DMS114 treated with DMSO at 0.1 percent for 48 hours (cell line): Measurements from ENCODE around the gene GALNTL6.
"Not testable (repeated sequence)": the region's sequence is repeated elsewhere in the genome, so short reads cannot be mapped to it uniquely, and the experiment has no call there.

Source experiments
- DNase-seq: peaks from one replicate; lab custom pipeline; 2025; ENCODE audit not compliant: unreplicated experiment; lab: John Stamatoyannopoulos, UW

GALNTL6 gene

DNA sequence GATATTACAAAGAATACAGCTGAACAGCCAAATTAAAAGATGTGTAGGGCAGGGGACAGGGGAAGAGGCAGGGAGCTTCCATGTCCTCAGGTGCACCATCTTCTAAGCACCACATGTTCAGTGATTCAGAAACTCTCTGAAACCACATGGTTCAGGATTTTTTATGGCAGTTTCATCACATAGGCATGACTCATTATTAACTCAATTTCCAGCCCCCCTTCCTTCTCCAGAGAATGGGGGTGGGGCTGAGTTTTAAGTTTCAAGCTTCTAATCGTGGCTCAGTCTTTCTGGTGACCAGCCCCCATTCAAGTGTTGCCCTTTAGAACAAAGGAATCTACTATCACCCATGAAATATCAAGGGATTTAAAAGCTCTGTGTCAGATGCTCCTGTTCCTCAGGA, 1037.6 kb downstream of the GALNTL6 start:
- DNase-seq: no peak

DNA sequence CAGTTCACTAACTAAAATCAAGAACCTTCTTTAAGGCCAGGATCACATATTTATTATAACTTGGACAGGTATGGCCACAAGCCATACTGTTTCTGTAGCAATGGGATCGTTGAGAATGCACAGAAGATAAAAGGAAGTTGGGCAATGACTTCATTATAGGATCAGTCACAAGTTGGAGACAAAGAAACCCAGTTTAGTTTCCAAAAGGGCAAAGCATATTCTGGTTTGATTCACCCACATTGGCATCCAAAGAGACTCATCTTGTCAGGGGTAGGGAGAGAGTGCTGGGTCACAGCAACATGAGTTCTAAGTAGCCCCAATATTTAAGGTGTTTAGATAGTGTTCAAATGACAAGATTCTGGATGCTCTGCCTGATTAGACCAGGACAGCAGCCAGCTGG, 1038.3 kb downstream of the GALNTL6 start:
- DNase-seq: no peak

DNA sequence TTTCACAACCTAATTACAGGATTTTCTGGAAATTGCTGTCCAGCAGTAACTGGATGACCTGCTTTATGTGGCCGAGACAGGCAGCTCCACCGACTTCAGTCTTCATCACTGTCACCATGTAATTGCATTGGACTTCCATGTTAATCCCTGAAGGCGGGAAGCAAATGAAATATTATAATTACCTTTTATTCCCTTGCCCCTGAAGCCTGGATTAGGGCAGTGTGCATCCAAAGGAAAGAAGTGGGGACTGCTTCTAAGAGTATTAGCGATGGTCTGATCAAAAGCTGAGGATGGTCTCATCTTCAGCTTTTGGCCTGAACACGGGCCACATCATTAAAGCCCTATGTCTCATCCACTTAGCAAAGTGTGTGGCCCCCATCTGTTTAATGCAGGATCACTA, 1043.8 kb downstream of the GALNTL6 start:
- DNase-seq: no peak

DNA sequence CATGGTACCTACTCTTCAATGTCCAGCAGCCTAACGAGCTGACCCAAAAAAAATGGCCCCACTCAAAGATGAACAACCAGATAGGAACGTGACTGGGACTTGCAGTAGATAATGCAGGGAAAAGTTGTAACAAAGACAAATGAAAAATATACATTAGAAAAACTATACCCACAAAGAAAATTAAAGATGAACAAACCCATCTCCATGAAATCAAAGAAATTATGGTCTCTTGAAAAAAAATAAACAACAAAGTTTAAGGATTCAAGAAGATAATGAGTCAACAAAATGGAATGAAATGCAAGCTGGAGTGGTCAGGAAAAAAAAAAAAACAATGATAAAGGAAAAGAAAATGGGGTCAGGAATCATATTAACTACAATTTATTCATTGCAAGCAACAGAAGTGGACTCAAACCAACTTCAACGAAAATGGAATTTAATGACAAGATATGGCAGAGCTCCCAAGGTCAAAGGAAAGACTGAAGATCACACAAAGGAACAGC, 1045.6 kb downstream of the GALNTL6 start:
- DNase-seq: no peak

DNA sequence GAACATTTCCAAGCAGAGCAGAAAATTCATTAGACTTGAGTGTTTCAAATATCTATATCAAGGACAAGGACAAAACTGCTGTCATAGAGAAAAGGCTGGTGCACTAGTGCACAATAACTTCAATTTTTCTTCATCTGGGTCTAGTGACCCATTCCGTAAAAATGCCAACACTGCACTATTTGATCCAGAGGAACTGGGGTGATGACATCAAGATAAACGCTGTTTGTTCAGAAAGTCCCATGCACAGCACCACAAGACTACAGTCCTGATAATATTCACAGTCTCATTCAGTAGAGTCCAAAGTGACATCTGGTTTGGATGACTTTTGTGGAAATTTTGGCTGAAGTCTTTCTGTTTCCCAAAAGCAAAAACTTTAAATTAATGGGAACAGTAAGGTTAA, 1051.9 kb downstream of the GALNTL6 start:
- DNase-seq: no peak

DNA sequence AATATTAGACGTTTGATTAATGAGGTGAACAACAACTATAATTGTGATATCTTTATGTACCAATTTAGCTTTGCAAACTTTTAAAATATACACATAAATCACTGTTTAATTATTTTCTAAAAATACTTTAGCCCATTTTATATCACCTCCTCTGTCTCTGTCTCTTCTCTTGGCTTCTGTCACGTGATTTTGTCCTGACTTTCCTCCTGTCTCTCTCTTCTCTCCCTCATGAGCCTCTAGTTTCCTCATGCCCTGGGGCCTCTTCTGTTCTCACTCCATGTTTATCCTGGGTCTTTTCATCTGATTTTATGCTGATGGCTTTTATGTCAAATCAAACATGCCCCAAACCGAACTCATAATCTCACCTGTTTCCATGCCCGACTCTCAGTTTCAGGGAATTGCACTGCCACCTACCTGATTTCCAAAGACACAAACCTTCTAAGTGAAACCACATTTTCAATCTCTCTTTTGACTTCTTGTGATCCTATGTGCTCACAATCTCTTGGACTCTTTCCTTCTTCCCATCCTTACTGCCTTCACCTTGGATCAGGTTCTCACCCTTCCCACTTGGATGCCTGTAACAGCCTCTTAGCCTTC, 1052.4 kb downstream of the GALNTL6 start:
- DNase-seq: no peak

DNA sequence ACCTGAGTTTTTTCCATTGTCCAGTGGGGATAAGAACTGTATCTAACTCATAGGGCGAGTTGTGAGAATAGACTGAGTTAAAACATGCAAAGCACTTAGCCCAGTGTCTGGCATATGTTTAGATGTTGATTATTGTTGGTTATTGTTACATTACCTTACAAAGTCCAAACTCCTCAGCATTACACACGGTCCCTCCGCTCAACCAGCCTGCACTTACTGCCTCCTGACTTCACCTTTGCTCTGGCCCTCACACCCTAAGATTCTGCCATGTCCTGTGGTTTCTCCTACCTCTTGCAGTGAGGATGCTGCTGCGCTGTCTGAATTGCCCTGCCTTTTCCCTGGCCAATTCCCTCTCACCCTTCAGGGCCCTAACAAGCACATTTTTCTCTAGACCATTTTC, 1053.2 kb downstream of the GALNTL6 start:
- no peak for DNase-seq

DNA sequence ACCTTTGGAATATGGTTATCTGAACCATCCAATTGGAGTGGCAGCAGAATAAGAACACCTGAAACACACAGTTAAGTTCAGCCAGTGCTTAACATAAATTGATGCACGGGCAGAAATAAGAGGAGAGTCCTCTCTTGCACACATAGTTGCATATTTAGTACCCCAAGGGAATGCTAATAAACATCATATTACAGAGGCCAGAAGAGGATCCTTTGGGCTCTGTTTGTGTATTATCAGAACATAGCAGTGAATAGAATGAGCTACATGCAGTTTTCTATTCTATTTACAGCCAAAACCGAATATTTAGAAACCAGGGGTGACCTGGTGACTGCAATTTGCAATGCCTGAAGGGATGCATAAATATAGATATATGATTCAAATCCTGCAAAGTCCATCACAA, 1054.6 kb downstream of the GALNTL6 start:
- no peak for DNase-seq

DNA sequence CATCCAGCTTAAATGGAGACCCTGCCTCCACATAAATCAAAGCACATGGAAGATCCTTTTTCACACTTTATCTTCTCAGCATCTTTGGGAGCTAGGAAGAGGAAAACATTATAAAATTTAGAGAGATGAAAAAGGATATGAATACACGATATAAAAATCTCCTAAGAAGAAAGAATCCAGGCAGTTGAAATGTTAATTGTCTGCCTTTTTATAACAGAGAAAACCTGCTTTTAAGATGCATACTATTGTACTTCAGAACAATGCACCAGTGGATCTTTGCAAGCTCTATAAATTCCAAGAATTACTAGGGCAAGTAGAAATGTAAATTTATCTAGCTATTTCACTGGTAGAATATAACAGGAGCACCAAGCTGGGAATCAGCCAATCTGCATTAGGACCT, 1055.1 kb downstream of the GALNTL6 start:
- no peak for DNase-seq

DNA sequence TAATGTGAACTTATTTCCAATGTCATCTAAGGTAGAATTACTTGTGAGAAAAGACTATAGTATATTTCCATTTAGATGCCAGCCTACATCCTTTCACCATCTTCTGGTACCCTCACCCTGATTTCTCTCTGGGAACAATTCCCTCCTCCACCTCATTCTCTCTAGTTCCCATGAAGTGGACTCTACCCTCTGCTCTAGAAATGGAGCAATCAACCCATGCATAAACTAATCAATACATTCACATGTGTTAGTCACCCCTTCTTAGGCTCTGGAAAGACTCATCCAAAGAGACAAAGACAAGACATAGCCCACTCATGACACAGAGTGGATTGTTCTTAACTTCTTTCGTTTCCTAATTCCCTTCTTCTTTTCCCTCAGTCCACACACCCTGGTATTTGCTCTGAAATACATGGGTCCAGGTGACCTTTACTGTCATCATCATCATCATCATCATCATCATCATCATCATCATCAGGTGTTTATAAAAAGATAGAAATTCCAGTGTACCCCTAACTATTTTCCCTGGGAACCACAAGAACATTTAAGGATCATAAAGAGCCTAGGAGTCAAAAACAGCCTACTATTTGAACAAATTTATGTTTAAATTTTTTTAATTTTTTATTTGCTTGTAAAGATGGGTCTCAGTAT, 1056.5 kb downstream of the GALNTL6 start:
- no peak for DNase-seq

DNA sequence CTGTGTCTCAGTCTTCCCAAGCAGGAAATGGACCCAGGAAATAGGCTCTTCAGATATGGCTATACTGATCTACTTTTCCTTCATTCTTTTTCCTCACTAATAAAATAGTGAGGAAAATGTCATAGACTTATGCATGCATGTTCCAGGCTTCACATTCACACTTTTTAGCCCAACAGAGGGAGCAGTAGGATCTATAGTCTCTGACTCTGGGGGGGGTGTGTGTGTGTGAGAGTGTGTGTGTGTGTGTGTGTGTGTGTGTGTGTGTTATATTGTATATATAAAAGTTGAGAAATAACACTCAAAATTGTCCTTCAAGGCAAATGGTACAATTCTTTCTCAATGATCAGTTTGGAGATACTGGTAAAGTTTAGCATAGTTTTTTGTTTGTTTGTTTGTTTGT, 1058.2 kb downstream of the GALNTL6 start:
- DNase-seq: no peak

DNA sequence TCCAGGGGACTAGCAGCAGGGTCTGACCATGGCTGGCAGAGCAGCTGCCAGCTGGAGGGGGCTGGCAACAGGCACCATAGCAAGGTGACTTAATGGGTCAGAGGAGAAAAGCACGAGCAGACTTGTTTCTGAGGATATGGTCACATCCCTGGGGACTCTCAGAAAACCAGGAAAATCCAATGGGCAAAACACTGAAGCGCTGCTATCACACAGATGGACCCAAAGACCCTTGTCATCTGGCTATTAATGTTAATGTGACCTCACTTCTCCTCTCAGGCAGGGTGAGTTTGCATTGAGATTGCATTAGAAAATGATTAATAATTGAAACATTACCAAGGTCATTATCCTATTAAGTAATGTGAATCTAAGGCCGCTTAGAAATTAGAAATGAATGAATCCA, 1061.7 kb downstream of the GALNTL6 start:
- DNase-seq: no peak

DNA sequence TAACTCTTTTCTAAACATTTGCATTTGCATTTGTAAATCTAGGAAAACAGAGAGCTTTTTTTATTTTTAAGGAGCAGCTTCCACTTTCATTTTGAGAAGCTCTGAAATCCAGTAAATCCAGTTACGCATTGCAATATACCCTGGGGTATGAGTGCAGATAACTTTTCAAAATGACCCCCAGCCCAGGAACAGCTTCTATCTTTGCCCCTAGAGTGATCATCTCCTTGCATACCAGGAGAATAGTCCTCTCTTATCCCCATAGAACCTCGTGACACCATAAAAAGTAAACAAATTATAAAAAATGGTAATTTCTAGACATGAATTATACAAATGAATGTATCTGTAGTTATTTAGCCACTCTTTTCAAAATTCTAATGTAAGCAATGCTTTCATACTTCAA, 1063.2 kb downstream of the GALNTL6 start:
- DNase-seq: no peak

DNA sequence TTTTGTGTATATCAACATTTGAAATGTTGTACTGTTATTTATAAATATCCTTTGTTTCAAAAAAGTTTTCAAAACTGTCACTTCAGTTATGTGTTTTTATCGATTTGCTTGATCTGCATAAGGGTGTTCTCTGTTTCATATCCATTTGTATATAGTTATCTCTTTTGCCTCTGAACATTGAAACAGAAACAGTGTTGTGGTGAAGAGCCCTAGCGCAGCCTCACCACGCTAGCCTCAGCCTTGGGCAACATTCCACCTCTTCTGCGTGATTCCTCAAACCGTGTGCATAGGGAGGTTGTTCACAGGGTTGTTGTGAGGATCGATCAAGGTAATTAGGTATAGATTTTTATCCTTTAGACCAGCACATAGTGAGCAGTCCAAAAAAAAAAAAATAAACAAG, 1068.4 kb downstream of the GALNTL6 start:
- DNase-seq: no peak

DNA sequence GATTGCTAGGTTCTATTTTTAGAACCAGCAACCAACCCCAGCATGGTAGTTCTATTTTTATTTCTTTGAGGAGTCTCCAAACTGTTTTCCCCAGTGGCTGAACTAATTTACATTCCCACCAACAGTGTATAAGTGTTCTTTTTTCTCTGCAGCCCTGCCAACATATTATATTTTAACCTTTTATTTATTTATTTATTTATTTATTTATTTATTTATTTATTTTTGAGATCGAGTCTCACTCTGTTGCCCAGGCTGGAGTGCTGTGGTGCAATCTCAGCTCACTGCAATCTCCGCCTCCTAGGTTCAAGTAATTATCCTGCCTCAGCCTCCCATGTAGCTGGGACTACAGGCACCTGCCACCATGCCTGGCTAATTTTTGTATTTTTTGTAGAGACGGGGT, 1074.2 kb downstream of the GALNTL6 start:
- DNase-seq: not testable (repeated sequence)

DNA sequence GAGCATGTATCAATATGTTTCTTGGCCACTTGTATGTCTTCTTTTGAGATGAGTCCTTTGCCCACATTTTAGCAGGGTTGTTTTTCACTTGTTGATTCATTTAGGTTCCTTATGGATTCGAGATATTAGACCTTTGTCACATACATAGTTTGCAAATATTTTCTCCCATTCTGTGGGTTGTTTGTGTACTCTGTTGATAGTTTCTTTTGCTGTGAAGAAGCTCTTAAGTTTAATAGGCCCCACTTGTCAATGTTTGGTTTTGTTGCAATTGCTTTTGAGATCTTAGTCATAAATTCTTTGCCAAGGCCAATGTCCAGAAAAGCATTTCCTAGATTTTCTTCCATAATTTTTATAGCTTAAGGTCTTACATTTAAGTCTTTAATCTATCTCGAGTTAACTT, 1074.8 kb downstream of the GALNTL6 start:
- DNase-seq: no peak

DNA sequence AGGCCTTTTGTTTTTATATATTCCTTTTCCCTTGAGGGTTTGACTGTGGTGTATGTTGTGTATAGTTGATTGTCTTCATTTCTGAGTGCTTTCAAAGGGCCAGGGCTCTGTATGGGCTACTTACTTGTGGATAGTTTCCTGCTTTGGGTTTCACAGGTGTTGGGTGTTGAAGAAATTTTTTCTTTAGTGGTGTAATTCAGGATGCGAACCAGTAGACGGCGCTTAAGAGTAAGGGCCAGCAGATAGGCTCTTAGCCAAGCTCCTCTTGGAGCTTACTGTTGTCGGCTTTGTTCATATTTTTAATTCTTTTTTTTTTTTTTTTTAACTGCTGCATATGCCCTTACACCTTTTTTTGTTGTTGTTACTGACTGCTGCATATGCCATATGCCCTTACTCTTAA, 1079.1 kb downstream of the GALNTL6 start:
- no peak for DNase-seq

DNA sequence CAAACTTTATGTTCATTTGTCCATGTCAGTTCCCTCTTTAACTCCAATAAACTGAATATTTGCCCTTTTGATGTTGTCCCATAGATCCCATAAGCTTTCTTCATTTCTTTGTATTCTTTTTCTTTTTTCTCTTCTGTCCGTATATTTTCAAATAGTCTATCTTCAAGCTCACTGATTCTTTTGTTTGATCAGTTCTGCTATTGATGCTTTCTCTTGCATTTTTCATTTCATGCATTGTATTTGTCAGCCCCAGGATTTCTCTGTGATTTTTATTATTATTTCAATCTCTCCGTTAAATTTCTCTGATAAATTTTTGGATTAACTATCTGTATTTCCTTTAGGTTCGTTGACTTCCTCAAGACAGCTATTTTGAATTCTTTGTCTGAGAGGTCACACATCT, 1082.5 kb downstream of the GALNTL6 start:
- no peak for DNase-seq

DNA sequence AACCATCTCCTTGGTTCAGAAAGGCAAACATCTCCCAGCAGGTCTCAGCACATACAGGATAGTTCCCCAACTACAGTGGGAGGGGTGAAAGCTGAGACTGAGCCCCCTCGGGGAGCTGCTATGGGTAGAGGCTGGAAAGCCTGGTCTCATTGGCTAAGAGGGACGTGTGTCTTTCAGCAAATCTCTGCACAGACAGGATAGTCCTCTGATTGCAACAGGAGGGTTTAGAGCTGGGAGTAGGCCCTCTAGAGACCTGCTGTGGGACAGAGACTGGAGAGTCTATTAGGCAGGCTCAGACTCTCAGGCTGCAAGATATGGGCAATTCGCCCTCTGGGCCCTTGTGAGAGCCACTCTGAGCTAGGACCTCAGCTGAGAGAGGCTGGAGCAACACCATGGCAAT, 1083.8 kb downstream of the GALNTL6 start:
- DNase-seq: no peak

DNA sequence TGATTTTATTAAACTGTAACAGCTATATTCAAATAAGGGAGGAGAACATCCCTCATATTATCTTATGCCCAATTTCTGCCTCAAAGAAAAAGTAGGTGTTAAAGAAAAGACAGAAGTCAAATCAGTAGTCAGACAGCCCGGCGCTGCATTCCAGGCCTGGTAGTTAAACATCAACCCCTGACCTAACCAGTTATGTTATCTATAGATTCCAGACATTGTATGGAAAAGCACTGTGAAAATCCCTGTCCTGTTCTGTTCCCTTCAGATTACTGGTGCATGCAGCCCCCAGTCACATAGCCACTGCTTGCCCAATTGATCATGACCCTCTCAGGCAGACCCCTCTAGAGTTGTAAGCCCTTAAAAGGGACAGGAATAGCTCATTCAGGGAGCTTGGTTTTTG, 1085.5 kb downstream of the GALNTL6 start:
- DNase-seq: no peak

DNA sequence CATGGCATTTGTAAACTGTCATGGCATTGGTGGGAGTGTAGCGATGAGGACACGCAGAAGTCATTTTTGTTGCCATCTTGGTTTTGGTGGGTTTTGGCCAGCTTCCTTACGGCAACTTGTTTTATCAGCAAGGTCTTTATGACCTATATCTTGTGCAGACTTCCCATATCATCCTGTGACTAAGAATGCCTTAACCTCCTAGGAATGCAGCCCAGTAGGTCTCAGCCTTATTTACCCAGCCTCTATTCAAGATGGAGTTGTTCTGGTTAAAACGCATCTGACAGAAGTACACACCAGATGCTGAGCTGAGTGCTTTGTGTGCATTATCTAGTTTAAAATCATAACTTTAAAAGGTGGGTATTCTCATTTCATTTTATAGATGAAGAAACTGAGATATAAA, 1086.7 kb downstream of the GALNTL6 start:
- no peak for DNase-seq

DNA sequence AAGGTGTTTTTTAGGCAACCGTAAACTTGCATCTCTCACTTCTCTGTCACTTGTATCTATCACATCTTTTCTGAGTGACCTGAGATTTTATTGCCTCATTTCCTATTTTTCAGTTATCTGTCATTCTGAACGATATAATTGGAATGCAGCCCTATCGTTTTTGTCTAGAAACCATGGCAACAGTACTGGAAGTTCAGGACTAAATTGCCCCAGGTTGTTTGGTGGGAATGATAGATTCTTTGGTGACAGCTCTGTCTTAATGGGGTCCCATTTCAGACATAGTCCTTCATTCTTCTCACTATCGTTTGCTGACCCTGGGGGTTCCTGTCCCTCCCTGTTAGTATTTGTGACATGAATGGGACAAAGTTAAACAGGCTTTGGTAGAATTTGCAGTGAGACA, 1087.7 kb downstream of the GALNTL6 start:
- no peak for DNase-seq

DNA sequence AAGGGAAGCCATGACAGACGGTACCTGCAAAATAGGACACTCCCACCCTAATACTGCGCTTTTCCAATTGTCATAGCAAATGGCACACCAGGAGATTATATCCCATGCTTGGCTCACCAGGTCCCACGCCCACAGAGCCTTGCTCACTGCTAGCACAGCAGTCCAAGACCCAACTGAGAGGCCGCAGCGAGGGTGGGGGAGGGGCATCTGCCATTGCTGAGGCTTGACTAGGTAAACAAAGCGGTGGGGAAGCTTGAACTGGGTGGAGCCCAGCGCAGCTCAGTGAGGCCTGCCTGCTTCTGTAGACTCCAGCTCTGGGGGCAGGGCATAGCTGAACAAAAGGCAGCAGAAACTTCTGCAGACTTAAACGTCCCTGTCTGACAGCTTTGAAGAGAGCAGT, 1099.3 kb downstream of the GALNTL6 start:
- not testable (repeated sequence) for DNase-seq
